Cardiac muscle cell (in vitro differentiated cells and primary cell): ENCODE measurements around the gene RIPK4. TPM values are rescaled to one million over a fixed set of nuclear protein-coding genes. Genes with fewer than 3 reads are reported as not detected.

Experiments used
- DNase-seq, 2 donors: peaks; one replicate each; pipeline versions ENCODE4 v3.0.0 to v3.0.0-alpha.2; 2010 to 2017; ENCODE audit warnings: low read depth in 1 of 2, low spot score in 1 of 2
- H3K27ac ChIP-seq: fragments of 200-600 bp; sonication (generic); 2 replicates; pipeline ENCODE4 v1.5.1; 2016
- H3K27me3 ChIP-seq: fragments of 200-600 bp; sonication (generic); 2 replicates; pipeline ENCODE4 v1.6.0; 2016; ENCODE audit warnings: control low read depth
- H3K36me3 ChIP-seq: fragments of 200-600 bp; sonication (generic); 2 replicates; pipeline ENCODE4 v1.5.1; 2016; ENCODE audit warnings: control low read depth
- H3K4me1 ChIP-seq: fragments of 200-600 bp; sonication (generic); 2 replicates; pipeline ENCODE4 v1.8.1; 2017; ENCODE audit warnings: low read depth, mild to moderate bottlenecking, mixed run types
- H3K4me3 ChIP-seq: fragments of 200-600 bp; sonication (generic); 2 replicates; pipeline ENCODE4 v1.5.1; 2016; ENCODE audit warnings: mild to moderate bottlenecking
- H3K9me3 ChIP-seq: fragments of 200-600 bp; sonication (generic); 2 replicates; pipeline ENCODE4 v1.5.1; 2017; ENCODE audit warnings: low read depth, mild to moderate bottlenecking, control low read depth
- polyA plus RNA-seq: library from polyadenylated mRNA; unstranded; fragments of >200 nt; fragmentation: Nextera tagmentation; extraction: Ambion mirVana; gene quantifications from 2 replicates; pipeline ENCODE4 v1.2.1, GENCODE V29; 2016
- total RNA-seq: library from RNA; depleted of rRNA; stranded (reverse); fragments of >200 nt; gene quantifications from 2 replicates; pipeline ENCODE4 v1.2.3, GENCODE V29; 2016
- TF ChIP-seq, protein P1 (sequence below): IDR thresholded peaks from 2 replicates; pipeline ENCODE4 v1.5.1; 2012; ENCODE audit warnings: low read depth, mild to moderate bottlenecking, low read length

RIPK4 gene
- total and polyA plus RNA-seq, 2 experiments from 2014 or later: 0.71 to 2.7 TPM

DNA sequence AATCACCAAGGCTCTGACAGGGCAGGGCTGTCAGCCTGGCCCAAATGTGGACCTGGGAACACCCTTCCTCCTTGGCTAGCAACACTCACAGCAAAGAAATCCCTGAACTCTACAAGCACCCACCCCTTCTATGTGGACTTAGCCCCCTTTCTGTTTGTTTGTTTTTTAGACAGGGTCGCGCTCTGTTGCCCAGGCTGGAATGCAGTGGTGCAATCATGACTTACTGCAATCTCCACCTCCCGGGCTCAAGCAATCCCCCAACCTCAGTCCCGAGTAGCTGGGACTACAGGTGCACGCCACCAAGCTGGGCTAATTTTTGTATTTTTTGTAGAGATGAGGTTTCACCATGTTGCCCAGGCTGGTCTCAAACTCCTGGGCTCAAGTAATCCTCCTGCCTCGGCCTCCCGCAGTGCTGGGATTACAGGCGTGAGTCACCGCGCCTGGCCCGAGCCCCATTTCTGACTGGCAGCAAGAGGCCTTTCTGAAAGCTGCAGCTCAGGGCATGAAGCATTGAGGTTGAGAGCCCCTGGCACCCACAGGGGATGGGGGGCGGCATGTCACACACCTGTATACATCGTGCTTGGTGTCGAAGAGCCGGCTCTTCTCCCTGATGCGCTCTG, 16.2 kb downstream of the RIPK4 start:
- TF ChIP-seq, protein P1, sequence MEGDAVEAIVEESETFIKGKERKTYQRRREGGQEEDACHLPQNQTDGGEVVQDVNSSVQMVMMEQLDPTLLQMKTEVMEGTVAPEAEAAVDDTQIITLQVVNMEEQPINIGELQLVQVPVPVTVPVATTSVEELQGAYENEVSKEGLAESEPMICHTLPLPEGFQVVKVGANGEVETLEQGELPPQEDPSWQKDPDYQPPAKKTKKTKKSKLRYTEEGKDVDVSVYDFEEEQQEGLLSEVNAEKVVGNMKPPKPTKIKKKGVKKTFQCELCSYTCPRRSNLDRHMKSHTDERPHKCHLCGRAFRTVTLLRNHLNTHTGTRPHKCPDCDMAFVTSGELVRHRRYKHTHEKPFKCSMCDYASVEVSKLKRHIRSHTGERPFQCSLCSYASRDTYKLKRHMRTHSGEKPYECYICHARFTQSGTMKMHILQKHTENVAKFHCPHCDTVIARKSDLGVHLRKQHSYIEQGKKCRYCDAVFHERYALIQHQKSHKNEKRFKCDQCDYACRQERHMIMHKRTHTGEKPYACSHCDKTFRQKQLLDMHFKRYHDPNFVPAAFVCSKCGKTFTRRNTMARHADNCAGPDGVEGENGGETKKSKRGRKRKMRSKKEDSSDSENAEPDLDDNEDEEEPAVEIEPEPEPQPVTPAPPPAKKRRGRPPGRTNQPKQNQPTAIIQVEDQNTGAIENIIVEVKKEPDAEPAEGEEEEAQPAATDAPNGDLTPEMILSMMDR: no peak
- Histone ChIP-seq H3K9me3 (no peaks in the 10 kb centered on the region), H3K4me1 (peaks cover 13% of the 10 kb centered on the region), H3K27ac (no peak overlapping the region), H3K4me3 (no peak overlapping the region), H3K27me3 (no peaks in the 10 kb centered on the region), H3K36me3 (no peaks in the 10 kb centered on the region)
- no peak for DNase-seq

DNA sequence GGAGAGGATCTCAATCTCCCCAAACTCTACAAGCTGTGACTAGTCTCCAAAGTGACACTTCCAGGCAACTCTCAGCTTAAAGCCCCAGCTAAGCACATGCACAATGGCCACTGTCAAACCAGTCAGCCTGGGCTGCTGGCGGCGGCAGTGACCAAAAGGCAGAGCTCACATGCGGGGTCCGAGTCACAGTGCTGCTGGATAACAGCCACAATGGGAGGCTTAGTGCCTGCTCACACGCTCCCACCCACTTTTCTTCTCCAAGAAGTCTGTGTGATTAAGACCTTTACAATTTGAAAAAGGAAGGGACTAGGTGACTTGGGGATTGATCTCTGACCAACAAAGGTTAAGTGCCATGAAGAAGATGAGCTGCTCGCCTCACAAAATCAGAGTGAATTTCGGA, 16.8 kb downstream of the RIPK4 start:
- no peak for DNase-seq

DNA sequence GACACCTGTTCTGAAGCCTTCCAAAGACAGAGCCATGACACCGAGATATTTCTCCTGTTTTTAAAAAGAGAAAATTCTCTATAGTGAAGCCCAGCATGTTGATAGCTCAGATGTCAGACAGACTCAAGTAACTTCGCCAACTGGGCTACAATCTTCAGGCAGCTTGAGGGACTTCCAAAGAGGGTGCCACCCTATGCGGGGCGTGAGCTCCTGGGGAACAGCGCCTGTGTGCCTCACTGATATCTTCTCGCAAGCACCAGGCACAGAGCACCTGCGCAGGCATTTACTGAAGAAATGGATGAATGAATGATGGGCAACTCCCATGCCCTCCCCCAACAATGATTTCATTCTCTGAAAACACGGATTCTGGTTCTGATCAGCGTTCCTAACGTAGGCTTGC, 17.6 kb downstream of the RIPK4 start:
- no peaks in the 10 kb centered on the region for H3K9me3 ChIP-seq
- H3K27ac ChIP-seq: no peak overlapping the region
- peaks cover 18% of the 10 kb centered on the region for H3K4me1 ChIP-seq
- no peak overlapping the region for H3K4me3 ChIP-seq
- no peak for DNase-seq
- no peaks in the 10 kb centered on the region for H3K36me3 ChIP-seq
- TF ChIP-seq, protein P1: no peak
- no peaks in the 10 kb centered on the region for H3K27me3 ChIP-seq

More for the DNA sequence above, 16.8 kb downstream of the RIPK4 start:
- no peak overlapping the region for H3K27ac ChIP-seq
- H3K9me3 ChIP-seq: no peaks in the 10 kb centered on the region
- H3K4me3 ChIP-seq: no peak overlapping the region
- TF ChIP-seq, protein P1: no peak
- peaks cover 15% of the 10 kb centered on the region for H3K4me1 ChIP-seq
- no peaks in the 10 kb centered on the region for H3K36me3 ChIP-seq
- H3K27me3 ChIP-seq: no peaks in the 10 kb centered on the region

DNA sequence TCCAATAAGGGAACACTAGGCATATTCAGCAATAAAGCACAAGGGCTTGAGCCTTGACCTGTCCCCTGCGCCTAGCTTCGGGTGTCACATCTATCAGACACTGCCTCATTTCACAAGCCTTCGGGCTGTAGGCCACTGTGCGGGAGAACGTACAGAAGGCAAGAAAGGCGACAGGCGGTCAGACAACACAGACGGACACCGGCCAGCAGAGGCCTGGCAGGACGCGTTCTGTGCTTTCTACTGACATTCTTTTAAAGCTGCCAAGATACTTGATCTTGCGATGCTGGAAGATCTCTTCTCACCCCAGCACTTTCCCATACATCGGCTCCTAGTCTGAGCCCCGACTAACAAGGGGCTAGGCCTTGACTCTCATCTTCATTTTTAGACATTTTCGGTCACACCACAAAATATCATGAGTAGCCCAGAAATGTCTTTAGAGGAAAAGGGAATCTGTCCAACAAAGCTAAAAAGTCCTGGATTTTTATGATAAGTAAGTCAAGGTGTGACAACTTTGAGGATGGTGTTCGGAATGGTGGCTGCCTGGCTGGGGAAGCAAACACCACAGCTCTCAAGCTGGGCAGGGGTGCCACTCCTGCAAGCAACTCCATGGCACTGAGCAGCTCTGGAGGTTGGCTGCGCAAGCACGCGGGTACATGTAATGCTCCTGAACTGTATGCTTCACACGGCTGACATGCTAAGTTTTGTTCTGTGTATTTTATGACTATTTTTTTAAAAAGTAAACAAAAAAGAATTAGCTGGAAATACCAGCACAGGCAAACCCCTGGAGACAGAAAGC, 18.7 kb downstream of the RIPK4 start:
- Histone ChIP-seq H3K27me3 (no peaks in the 10 kb centered on the region), H3K4me3 (no peak overlapping the region), H3K36me3 (no peaks in the 10 kb centered on the region), H3K27ac (no peak overlapping the region), H3K9me3 (no peaks in the 10 kb centered on the region), H3K4me1 (peaks cover 18% of the 10 kb centered on the region)
- TF ChIP-seq, protein P1: no peak
- no peak for DNase-seq

DNA sequence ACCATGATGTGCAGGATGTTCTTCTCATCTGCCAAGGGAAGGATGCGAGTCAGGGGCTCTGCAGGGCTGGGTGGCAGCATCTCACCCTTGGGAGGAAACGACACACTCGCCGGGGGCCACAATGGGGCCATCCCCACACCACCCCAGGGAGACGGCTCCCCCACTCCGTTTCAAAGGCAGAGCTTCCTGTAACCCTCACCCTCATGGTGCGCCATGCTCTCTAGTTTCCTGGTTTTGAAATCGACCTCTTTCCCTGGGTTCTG, 20.2 kb downstream of the RIPK4 start:
- Histone ChIP-seq H3K4me3 (no peak overlapping the region), H3K27me3 (no peaks in the 10 kb centered on the region), H3K9me3 (no peaks in the 10 kb centered on the region), H3K4me1 (peaks cover 16% of the 10 kb centered on the region), H3K27ac (no peak overlapping the region), H3K36me3 (no peaks in the 10 kb centered on the region)
- DNase-seq: no peak
- TF ChIP-seq, protein P1: no peak
